SK-N-MC (cell line): ENCODE data around the gene SPRR2F.

Experiments used
- EZH2 ChIP-seq: fragments of 200-600 bp; sonication (generic); IDR thresholded peaks from one replicate; pipeline ENCODE4 v1.6.1; 2017; ENCODE audit warnings: antibody characterized with exemption
- FOXP2 ChIP-seq: optimal IDR thresholded peaks from 2 replicates; pipeline ENCODE3; 2011; ENCODE audit warnings: mild to moderate bottlenecking, moderate library complexity; ENCODE audit not compliant: insufficient read depth; ENCODE audit errors: extremely low read length, control extremely low read depth
- POLR2AphosphoS5 ChIP-seq: IDR thresholded peaks from 2 replicates; pipeline ENCODE4 v1.6.1; 2012; ENCODE audit warnings: mild to moderate bottlenecking, low read depth, low read length, borderline replicate concordance

DNA sequence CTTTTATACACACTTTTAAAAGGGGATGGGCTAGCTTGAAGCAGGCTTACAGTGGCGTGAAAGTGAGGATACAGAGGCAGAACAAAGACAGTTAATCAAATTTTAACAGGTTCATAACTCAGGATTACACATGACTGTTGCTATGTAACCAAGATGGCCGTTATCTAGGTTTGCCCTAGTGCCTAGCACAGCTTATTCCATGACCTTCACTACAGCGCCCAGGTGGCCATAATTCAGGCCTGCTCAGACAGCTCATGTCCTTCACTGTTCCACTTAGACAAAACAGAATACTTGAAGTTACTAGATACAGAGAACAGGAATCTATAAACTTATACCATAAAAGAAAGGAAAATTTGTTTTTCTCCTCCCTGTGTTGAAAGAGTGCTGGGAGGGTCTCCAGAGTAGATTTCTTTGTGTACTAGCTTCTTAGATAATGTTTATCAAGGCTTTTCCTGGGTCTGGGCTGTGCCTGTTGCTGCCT lies 6.2 kb upstream of the SPRR2F start:
- no peak for TF ChIP-seq EZH2
- no peak for TF ChIP-seq POLR2AphosphoS5
- TF ChIP-seq FOXP2, result no peak
